ENCODE measurements around the gene ODF2L. TPM values are rescaled to one million over a fixed set of nuclear protein-coding genes. Genes with fewer than 3 reads are reported as not detected.

ODF2L gene
- total and polyA plus RNA-seq, 7 donors, result 14.4 to 55.1 (median 27.8) TPM

DNA sequence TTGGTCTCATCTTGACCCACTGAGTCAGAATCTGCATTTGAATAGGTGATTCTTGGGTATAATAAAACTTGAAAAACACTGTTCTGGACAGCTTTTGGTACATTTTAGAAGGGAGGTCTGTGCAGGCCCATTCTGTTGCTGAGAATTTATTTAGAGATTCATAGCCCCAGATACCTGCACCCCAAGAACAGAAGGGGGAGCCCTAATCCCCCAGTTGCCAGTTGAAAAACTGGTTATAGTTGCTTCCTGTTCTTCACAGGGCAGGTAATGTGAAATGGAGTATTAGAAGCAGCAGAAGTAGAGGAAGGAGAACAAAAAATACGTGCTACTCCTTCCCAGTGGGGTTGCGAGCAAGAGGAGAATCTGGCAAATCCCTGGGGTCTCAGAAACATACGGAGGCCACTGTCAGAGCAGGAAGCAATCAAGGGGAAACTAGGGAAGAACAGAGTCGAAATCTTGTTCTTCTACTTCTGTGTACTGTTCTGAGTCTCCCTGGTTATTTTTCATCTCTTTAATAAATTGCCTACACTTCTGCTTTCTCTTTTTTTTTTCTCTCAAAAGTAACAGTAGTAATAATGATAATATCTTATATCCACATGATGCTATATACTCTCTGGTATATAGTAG, 23.3 kb upstream of the ODF2L start:
- Histone ChIP-seq H3K4me3 (no peak overlapping the region), H3K9me3 (no peaks in the 10 kb centered on the region), H3K27ac (no peak overlapping the region), H3K4me1 (no peaks in the 10 kb centered on the region), H3K36me3 (no peaks in the 10 kb centered on the region), H3K27me3 (no peaks in the 10 kb centered on the region)
- DNase-seq, result no peak
- intact Hi-C loops (cut with DNase I), result no loop called here
- TF ChIP-seq, protein P1, sequence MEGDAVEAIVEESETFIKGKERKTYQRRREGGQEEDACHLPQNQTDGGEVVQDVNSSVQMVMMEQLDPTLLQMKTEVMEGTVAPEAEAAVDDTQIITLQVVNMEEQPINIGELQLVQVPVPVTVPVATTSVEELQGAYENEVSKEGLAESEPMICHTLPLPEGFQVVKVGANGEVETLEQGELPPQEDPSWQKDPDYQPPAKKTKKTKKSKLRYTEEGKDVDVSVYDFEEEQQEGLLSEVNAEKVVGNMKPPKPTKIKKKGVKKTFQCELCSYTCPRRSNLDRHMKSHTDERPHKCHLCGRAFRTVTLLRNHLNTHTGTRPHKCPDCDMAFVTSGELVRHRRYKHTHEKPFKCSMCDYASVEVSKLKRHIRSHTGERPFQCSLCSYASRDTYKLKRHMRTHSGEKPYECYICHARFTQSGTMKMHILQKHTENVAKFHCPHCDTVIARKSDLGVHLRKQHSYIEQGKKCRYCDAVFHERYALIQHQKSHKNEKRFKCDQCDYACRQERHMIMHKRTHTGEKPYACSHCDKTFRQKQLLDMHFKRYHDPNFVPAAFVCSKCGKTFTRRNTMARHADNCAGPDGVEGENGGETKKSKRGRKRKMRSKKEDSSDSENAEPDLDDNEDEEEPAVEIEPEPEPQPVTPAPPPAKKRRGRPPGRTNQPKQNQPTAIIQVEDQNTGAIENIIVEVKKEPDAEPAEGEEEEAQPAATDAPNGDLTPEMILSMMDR (IDR thresholded peaks at IDR 0.05), result peak in 2 of 4 experiments; percentile 13 to 27
- TF ChIP-seq POLR2A (IDR thresholded peaks at IDR 0.05) (no peak), EP300 (IDR thresholded peaks at IDR 0.05) (no peak), POLR2AphosphoS5 (IDR thresholded peaks at IDR 0.05) (no peak)
- WGBS, 2 donors, result 33 to 48% methylated on average over 4 of the region's 4 CpGs

GRCh38 chr1:86416343-86416742, 20.2 kb upstream of the ODF2L start:
- 18 to 72% methylated on average over 6 of the region's 6 CpGs for WGBS, 2 donors
- no peak overlapping the region for H3K4me3 ChIP-seq
- no peak for DNase-seq
- no peaks in the 10 kb centered on the region for H3K4me1 ChIP-seq
- H3K27ac ChIP-seq, result no peak overlapping the region
- intact Hi-C loops (cut with DNase I), result no loop called here
- no peaks in the 10 kb centered on the region for H3K36me3 ChIP-seq
- H3K9me3 ChIP-seq, result no peaks in the 10 kb centered on the region
- H3K27me3 ChIP-seq, result no peaks in the 10 kb centered on the region
- TF ChIP-seq POLR2A (IDR thresholded peaks at IDR 0.05), result no peak
- no peak for TF ChIP-seq EP300 (IDR thresholded peaks at IDR 0.05)
- no peak for TF ChIP-seq POLR2AphosphoS5 (IDR thresholded peaks at IDR 0.05)
- TF ChIP-seq, protein P1 (IDR thresholded peaks at IDR 0.05), result no peak

- H3K27ac ChIP-seq, result no peak overlapping the region
- H3K27me3 ChIP-seq, result no peaks in the 10 kb centered on the region
Observed at GRCh38 chr1:86410879-86411278, 14.8 kb upstream of the ODF2L start.

DNA sequence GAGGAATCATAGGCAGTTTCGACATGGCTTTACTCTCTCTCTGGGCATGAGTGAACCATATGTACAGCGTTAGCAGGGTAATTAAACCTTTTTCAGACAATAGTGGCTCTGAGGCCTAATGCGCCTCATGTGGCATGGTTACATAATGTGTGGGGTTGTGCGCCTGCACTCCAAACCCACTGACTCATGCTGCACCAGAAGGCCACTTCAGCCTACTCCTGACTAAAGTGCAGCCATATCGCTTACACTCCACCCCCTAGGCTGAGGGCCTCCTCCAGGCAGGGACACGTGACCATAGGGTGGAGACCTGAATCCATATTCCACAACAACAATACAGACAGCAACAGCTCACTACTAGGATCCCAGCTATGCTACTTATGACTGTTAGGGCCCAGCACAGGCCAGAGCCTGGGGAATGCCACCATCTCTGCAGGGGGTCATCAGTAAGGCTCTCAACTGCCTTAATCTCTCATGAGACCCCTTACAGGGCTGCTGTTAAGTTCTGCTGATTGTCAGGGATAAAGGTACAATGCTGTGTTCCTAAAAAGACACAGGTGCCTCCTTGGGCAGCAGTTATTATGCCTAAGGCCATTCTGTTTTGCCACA, 13.4 kb upstream of the ODF2L start:
- Histone ChIP-seq H3K36me3 (no peaks in the 10 kb centered on the region), H3K27me3 (no peaks in the 10 kb centered on the region), H3K4me3 (no peak overlapping the region), H3K27ac (no peak overlapping the region), H3K4me1 (no peaks in the 10 kb centered on the region), H3K9me3 (no peaks in the 10 kb centered on the region)
- intact Hi-C loops (cut with DNase I), result no loop called here
- TF ChIP-seq POLR2A (IDR thresholded peaks at IDR 0.05) (no peak), POLR2AphosphoS5 (IDR thresholded peaks at IDR 0.05) (no peak), EP300 (IDR thresholded peaks at IDR 0.05) (no peak)
- TF ChIP-seq, protein P1 (IDR thresholded peaks at IDR 0.05), result no peak
- DNase-seq, result no peak
- 89 to 93% methylated on average over 6 of the region's 6 CpGs for WGBS, 2 donors

More at GRCh38 chr1:86410879-86411278, 14.8 kb upstream of the ODF2L start:
- Histone ChIP-seq H3K36me3 (no peaks in the 10 kb centered on the region), H3K4me1 (no peaks in the 10 kb centered on the region), H3K4me3 (no peak overlapping the region), H3K9me3 (no peaks in the 10 kb centered on the region)
- no peak for DNase-seq
- TF ChIP-seq POLR2A (IDR thresholded peaks at IDR 0.05) (no peak), EP300 (IDR thresholded peaks at IDR 0.05) (no peak)
- TF ChIP-seq, protein P1 (IDR thresholded peaks at IDR 0.05), result no peak
- intact Hi-C loops (cut with DNase I), result no loop called here
- WGBS, 2 donors, result 96 to 97% methylated on average over 4 of the region's 4 CpGs
